K562 (cell line): ENCODE data around the gene CCDC73. TPM values are rescaled to one million over a fixed set of nuclear protein-coding genes. Genes with fewer than 3 reads are reported as not detected.

Experiments
- CHD1 ChIP-seq: fragments of 200-600 bp; sonication (generic); IDR thresholded peaks from one replicate; pipeline ENCODE4 v1.6.1; 2012; ENCODE audit warnings: mild to moderate bottlenecking, moderate library complexity, low read length, inconsistent platforms
- DDX20 ChIP-seq: fragments of 450-650 bp; IDR thresholded peaks from 2 replicates; pipeline ENCODE4 v1.6.1; 2016; ENCODE audit warnings: missing genetic modification characterization, low read depth, mild to moderate bottlenecking, missing compliant biosample characterization, moderate library complexity
- E2F3 ChIP-seq: fragments of 250-450 bp; sonication (Bioruptor Pico); IDR thresholded peaks from 2 replicates; pipeline ENCODE4 v1.4.0; 2020; ENCODE audit warnings: mild to moderate bottlenecking
- FOS ChIP-seq: IDR thresholded peaks from 3 replicates; pipeline ENCODE4 v1.6.1; 2011; ENCODE audit not compliant: insufficient read length; ENCODE audit errors: extremely low read depth
- HDAC8 ChIP-seq: fragments of 450-650 bp; IDR thresholded peaks from 2 replicates; pipeline ENCODE4 v1.6.1; 2016; ENCODE audit warnings: mild to moderate bottlenecking, missing genetic modification characterization, moderate library complexity, missing compliant biosample characterization
- MAFK ChIP-seq: IDR thresholded peaks from 2 replicates; pipeline ENCODE4 v1.6.1; 2011; ENCODE audit warnings: low read length, improper control_type of control experiment
- MAZ ChIP-seq, 2 experiments: fragments of 450-650 bp in 1 of 2; sonication (generic) in 1 of 2; formaldehyde crosslinking; IDR thresholded peaks in 1 of 2; conservative IDR thresholded peaks in 1 of 2; 2 replicates each; pipeline versions ENCODE4 v1.4.0 to v1.5.0; 2020; ENCODE audit warnings: mild to moderate bottlenecking in 1 of 2, missing genetic modification reagents in 1 of 2
- MCM7 ChIP-seq, 2 experiments: fragments of 450-650 bp; IDR thresholded peaks; 2 replicates each; pipeline ENCODE4 v1.6.1; 2016 to 2018
- MTF1 ChIP-seq: fragments of 250-450 bp; sonication (Bioruptor Pico); IDR thresholded peaks from 2 replicates; pipeline ENCODE4 v1.9.0; 2021; ENCODE audit warnings: moderate library complexity, mild to moderate bottlenecking, inconsistent platforms, borderline replicate concordance
- NR3C1 ChIP-seq: sonication (generic); formaldehyde crosslinking; IDR thresholded peaks from 2 replicates; pipeline ENCODE4 v1.8.1; 2022; ENCODE audit warnings: missing genetic modification reagents
- NR4A1 ChIP-seq, 2 experiments: fragments of 250-450 bp in 1 of 2; fragments of 450-650 bp in 1 of 2; sonication (Bioruptor Pico) in 1 of 2; IDR thresholded peaks; 2 replicates each; pipeline versions ENCODE4 v1.4.0 to v1.6.1; 2016 to 2020; ENCODE audit warnings: mild to moderate bottlenecking in 2 of 2, missing compliant biosample characterization in 1 of 2, missing genetic modification characterization in 1 of 2, moderate library complexity in 1 of 2
- NRF1 ChIP-seq, 2 experiments: fragments of 450-650 bp; IDR thresholded peaks in 1 of 2; conservative IDR thresholded peaks in 1 of 2; 2 replicates each; pipeline ENCODE4 v1.6.1; 2014; ENCODE audit warnings: mild to moderate bottlenecking in 2 of 2
- OTX1 ChIP-seq: fragments of 450-650 bp; formaldehyde crosslinking; IDR thresholded peaks from 2 replicates; pipeline ENCODE4 v1.4.0; 2022; ENCODE audit warnings: mild to moderate bottlenecking
- SIN3B ChIP-seq: fragments of 450-650 bp; IDR thresholded peaks from 2 replicates; pipeline ENCODE4 v1.6.1; 2017; ENCODE audit warnings: low read depth, mild to moderate bottlenecking, moderate library complexity
- VEZF1 ChIP-seq: fragments of 200-800 bp; sonication (Bioruptor generic); IDR thresholded peaks from 2 replicates; pipeline ENCODE4 v1.6.1; 2017; ENCODE audit warnings: missing genetic modification characterization, missing compliant biosample characterization
- YY1 ChIP-seq, 3 experiments: IDR thresholded peaks; 2 replicates each; pipeline ENCODE4 v1.6.1; 2011; ENCODE audit warnings: low read length in 2 of 3, mild to moderate bottlenecking in 2 of 3, moderate library complexity in 2 of 3, borderline replicate concordance in 1 of 3, control low read depth in 1 of 3, low read depth in 1 of 3; ENCODE audit not compliant: insufficient read depth in 3 of 3, insufficient replicate concordance in 2 of 3, control insufficient read depth in 1 of 3, insufficient read length in 1 of 3; ENCODE audit errors: extremely low read depth in 1 of 3
- ZFP36 ChIP-seq: fragments of 150-350 bp; IDR thresholded peaks from 2 replicates; pipeline ENCODE4 v1.6.1; 2018; ENCODE audit warnings: low read length, low read depth; ENCODE audit not compliant: partially characterized antibody
- ZKSCAN8 ChIP-seq: fragments of 200-800 bp; sonication (Bioruptor generic); IDR thresholded peaks from 2 replicates; pipeline ENCODE4 v1.6.1; 2016; ENCODE audit warnings: missing genetic modification characterization, missing compliant biosample characterization
- ZNF217 ChIP-seq: sonication (generic); formaldehyde crosslinking; IDR thresholded peaks from 2 replicates; pipeline ENCODE4 v1.8.0; 2022; ENCODE audit warnings: mild to moderate bottlenecking, missing genetic modification reagents
- ZNF696 ChIP-seq: fragments of 250-450 bp; sonication (Bioruptor Pico); conservative IDR thresholded peaks from 2 replicates; pipeline ENCODE4 v1.4.0; 2020; ENCODE audit warnings: mild to moderate bottlenecking, moderate library complexity
- polyA plus RNA-seq, 8 experiments: library from polyadenylated mRNA; depleted of rRNA in 4 of 8; stranded (reverse) in 5 of 8; unstranded in 3 of 8; fragments of >200 nt; fragmentation: Nextera tagmentation in 2 of 8; fragmentation: Illumina TruSeq in 1 of 8; extraction: Ambion mirVana in 2 of 8; extraction: Trizol in 1 of 8; gene quantifications; 2 replicates each; pipeline versions ENCODE4 v1.2.1 to v1.2.3, GENCODE V29; 2011 to 2014; ENCODE audit warnings: inconsistent platforms in 1 of 8, missing spikeins in 1 of 8
- total RNA-seq, 7 experiments: library from RNA; depleted of rRNA in 6 of 7; stranded (reverse); fragments of >200 nt in 6 of 7; fragmentation: Illumina TruSeq in 2 of 7; extraction: Trizol in 2 of 7; gene quantifications; 2 replicates each; pipeline versions ENCODE4 v1.2.1 to v1.2.3, GENCODE V29; 2011 to 2021; ENCODE audit warnings: low replicate concordance in 1 of 7
- TF ChIP-seq, protein P1 (sequence below): sonication (generic); formaldehyde crosslinking; IDR thresholded peaks from 2 replicates; pipeline ENCODE4 v1.8.0; 2022; ENCODE audit warnings: missing genetic modification reagents, mild to moderate bottlenecking, borderline replicate concordance
- TF ChIP-seq, protein P2 (sequence below): sonication (generic); formaldehyde crosslinking; IDR thresholded peaks from 2 replicates; pipeline ENCODE4 v1.8.1; 2023; ENCODE audit warnings: mild to moderate bottlenecking, missing genetic modification reagents, moderate library complexity

Gene CCDC73
- total and polyA plus RNA-seq, 9 of the 15 experiments (the other 6 are each of a cell fraction or from before 2014, with no cell fraction given) = 0.20 to 0.21 TPM; not detected in 7

DNA sequence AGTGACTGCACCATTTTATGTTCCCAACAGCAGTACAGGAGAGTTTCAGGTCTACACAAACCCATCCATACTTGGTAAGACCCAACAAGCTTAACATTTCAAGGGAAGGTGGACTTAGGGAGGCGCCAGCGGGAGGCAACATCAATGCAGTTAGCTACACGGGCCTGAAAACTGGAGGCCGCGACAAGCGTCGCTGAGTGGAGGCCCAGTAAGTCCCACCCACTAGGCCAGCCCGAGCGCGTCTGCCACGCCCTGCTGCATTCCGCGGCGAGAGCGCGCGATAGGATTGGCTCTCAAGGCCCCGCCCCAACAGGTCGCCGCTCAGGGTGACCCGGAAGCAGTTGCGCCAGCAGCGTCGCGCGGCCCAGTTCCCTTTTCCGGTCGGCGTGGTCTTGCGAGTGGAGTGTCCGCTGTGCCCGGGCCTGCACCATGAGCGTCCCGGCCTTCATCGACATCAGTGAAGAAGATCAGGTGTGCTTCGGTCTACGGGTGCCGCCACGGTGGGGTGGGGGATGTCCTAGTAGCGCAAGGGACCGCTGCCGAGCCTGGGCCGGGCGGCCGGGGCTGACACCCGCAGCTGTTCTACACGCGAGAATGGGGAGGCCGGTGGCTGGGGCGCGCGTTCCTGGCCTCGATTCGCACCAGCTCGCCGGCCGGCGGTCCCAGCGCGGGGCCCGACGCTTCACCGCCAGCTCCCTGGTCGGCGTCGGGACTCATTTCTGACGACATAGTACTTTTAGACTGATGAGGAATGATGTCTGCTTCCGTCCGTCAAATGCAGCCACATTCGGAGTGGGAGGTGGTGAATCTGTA is 210.8 kb downstream of the CCDC73 start, which contains the start of gene EIF3M (continued):
- TF ChIP-seq, protein P1, sequence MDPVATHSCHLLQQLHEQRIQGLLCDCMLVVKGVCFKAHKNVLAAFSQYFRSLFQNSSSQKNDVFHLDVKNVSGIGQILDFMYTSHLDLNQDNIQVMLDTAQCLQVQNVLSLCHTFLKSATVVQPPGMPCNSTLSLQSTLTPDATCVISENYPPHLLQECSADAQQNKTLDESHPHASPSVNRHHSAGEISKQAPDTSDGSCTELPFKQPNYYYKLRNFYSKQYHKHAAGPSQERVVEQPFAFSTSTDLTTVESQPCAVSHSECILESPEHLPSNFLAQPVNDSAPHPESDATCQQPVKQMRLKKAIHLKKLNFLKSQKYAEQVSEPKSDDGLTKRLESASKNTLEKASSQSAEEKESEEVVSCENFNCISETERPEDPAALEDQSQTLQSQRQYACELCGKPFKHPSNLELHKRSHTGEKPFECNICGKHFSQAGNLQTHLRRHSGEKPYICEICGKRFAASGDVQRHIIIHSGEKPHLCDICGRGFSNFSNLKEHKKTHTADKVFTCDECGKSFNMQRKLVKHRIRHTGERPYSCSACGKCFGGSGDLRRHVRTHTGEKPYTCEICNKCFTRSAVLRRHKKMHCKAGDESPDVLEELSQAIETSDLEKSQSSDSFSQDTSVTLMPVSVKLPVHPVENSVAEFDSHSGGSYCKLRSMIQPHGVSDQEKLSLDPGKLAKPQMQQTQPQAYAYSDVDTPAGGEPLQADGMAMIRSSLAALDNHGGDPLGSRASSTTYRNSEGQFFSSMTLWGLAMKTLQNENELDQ (CRISPR knock-in tag) = no peak
- TF ChIP-seq MTF1 (no peak), NRF1 (conservative IDR thresholded peaks at IDR 0.05 in 1 of 2, IDR thresholded peaks at IDR 0.05 in 1 of 2) (peak; percentile 66 to 79), SIN3B (peak; percentile 75; the same call in 1 of the 2 replicates), OTX1 (CRISPR knock-in tag) (no peak), ZKSCAN8 (no peak), VEZF1 (CRISPR knock-in tag) (no peak; the same call in 1 of the 2 replicates), YY1 (IDR thresholded peaks at IDR 0.05; ENCODE audit: borderline replicate concordance in 1 of 3, control insufficient read depth in 1 of 3, extremely low read depth in 1 of 3, insufficient read depth in 3 of 3, insufficient read length in 1 of 3, insufficient replicate concordance in 2 of 3, low read depth in 1 of 3, low read length in 2 of 3) (peak in 1 of 3 experiments; percentile 43), ZNF696 (CRISPR knock-in tag) (no peak), CHD1 (no peak), NR3C1 (no peak), ZNF217 (CRISPR knock-in tag) (no peak), FOS (no peak), E2F3 (CRISPR knock-in tag) (0 out of 2 replicates have a peak, but pooled peaks have one; percentile 17), DDX20 (tag) (no peak), HDAC8 (tag) (peak; percentile 66; the same call in 1 of the 2 replicates), MCM7 (IDR thresholded peaks at IDR 0.05) (no peak), MAZ (CRISPR knock-in tag; conservative IDR thresholded peaks at IDR 0.05 in 1 of 2, IDR thresholded peaks at IDR 0.05 in 1 of 2) (peak; percentile 54 to 76), ZFP36 (no peak), MAFK (no peak), NR4A1 (CRISPR knock-in tag; IDR thresholded peaks at IDR 0.05) (0 out of 2 replicates have a peak, but pooled peaks have one; percentile 44), NR4A1 (tag; IDR thresholded peaks at IDR 0.05) (no peak)
- TF ChIP-seq, protein P2, sequence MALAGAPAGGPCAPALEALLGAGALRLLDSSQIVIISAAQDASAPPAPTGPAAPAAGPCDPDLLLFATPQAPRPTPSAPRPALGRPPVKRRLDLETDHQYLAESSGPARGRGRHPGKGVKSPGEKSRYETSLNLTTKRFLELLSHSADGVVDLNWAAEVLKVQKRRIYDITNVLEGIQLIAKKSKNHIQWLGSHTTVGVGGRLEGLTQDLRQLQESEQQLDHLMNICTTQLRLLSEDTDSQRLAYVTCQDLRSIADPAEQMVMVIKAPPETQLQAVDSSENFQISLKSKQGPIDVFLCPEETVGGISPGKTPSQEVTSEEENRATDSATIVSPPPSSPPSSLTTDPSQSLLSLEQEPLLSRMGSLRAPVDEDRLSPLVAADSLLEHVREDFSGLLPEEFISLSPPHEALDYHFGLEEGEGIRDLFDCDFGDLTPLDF (CRISPR knock-in tag) = peak; percentile 39; the same call in 1 of the 2 replicates
